ENCODE results near the gene ARSJ.
A peak's percentile ranks its signal among the peaks of the same experiment; 100 is the strongest.
"Not testable (repeated sequence)": the region's sequence is repeated elsewhere in the genome, so short reads cannot be mapped to it uniquely, and the experiment has no call there.

The ARSJ gene

DNA sequence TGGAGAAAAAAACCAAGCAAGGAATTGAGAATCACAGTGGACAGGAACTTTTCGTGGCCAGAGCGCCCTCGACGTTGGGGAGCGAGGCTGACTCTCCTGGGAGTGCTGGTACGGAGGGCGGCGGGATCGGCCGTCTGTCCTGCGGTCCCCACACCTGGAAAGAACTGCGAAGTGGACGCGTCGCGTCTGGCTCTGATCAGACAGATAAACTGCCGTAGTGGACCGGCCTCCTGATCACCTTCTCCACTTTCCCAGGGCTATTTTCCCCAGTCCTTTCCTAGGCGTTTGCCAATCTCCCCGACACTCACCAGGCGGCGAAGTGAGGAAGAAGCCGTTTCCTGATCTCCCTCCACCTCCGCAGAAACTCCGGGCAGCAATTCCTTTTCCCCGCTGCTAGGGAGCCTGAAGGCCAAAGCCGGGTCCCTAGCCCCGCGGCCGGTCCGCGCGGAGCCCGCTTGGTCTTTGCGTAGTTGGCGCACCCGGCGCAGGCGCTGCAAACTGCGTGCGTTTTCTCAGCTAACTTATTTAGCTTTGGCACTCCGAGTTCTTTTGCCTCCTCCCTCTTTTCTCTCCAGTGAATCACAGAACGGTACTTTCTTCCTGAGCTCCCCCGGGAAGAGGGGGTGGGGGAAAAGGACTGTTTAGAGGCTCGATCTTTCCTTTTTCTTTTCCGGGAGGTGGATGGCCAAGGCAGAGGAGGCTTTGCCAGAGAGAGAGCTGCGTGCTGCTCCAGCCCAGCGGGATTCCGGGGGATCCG is at the start of gene ARSJ:
ARSJ (minus strand) TSS at position 500 of the 757 bp plus-strand sequence. CDS start 813 bp downstream, outside the sequence.
- DNase-seq: peak; percentile 46 to 70

DNA sequence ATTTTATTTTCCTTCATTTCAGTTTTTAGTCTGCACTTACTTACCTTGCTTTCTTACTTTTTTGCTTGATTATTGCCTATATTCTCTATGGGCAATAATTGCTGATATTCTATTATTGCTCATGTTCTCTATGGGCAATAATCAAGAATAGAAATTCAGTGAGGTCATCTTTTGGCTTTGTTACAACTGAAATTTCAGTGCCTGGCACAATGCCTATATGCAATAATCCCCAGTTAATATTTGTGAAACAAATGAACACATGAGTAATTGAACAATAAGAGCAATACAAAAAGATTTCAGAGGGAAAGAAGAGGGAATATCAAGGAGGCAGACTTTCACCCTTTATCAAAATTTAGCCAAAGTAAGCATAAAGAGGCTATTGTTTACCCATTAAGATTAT is 48.6 kb upstream of the ARSJ start:
- DNase-seq: no peak

DNA sequence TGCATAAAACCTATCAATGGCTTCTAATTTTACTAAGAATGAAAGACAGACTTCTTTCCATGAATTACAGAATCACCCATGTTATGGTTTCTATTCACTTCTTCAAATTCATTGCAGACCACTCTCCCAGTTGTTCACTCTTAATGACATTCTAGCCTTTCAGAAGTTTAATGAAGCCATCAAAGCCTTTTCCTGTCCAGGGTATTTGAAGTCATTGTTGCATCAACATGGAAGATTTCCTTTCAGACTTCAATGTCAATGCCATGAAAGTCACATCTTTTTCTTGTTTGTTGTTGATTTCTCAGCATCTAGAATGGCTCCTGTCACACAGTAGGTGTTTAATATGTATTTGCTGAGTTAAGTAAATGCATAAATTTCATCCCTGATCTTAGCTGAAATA is 48.1 kb upstream of the ARSJ start:
- DNase-seq: no peak

- no peak for DNase-seq
These were observed 47.0 kb upstream of the ARSJ start for GRCh38 chr4:114026447-114026846.

- no peak for DNase-seq
These were observed 45.8 kb upstream of the ARSJ start for GRCh38 chr4:114025176-114025777.

DNA sequence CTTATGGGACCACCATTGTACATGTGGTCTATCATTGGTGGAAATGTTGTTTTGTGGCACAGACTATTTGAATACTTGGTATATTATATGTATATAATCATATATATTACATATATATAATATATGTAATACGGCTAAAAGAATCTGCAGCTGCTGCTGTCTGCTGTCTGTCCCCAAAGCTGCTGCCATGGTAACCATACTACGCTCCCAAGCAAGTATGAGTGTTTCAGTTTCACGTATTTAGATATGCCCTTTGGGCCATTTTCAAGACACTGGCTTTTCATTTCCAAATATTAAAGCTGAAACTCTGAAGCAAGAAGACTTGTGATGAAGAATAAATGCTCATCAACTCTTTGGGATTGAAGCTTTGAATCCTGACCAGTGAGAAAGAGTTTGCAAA is 42.0 kb upstream of the ARSJ start:
- no peak for DNase-seq

- no peak for DNase-seq
These were observed 40.5 kb upstream of the ARSJ start for GRCh38 chr4:114019969-114020358.

GRCh38 chr4:114019276-114019968 is 40.0 kb upstream of the ARSJ start:
- DNase-seq: no peak

DNA sequence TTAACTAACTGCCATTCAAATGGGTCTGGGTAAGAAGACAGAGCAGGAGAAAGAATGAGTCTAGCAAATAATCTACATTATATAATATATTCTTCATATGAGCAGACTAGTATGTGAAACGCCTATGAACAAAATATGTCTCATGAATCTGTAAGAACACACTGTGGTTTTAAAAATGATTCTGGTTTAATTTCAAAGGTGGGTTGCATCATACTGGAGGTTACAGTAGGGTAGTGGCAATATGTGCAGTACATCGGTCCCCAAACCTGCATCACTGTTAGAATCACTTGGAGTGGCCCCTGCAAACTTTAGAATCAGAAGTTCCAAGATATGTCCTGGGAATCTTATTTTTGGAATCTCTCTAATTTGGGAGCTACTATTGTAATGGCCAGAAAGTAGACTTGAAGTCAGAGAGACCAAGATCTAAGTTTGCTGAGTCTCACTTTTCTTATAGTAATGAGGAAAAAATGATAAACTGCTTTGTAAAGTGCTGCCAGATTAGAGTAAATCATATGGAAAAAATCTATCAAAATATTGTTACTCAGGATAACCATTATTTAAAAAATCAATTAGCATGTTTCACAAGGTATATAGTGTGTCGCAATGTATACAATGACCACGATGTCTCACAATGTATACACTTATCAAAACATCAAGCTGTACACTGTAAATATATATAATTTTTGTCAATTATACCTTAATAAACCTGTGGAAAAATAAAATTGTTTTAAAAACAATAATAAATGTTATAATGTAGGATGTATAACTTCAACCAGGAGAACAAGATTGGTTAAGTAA is 37.9 kb upstream of the ARSJ start:
- no peak for DNase-seq

- DNase-seq: peak; percentile 56 to 90
These were observed 36.0 kb upstream of the ARSJ start for GRCh38 chr4:114015444-114015899.

- not testable (repeated sequence) for DNase-seq
These were observed 33.8 kb upstream of the ARSJ start for GRCh38 chr4:114013201-114013600.

GRCh38 chr4:114012749-114013148 is 33.3 kb upstream of the ARSJ start:
- DNase-seq: no peak

DNA sequence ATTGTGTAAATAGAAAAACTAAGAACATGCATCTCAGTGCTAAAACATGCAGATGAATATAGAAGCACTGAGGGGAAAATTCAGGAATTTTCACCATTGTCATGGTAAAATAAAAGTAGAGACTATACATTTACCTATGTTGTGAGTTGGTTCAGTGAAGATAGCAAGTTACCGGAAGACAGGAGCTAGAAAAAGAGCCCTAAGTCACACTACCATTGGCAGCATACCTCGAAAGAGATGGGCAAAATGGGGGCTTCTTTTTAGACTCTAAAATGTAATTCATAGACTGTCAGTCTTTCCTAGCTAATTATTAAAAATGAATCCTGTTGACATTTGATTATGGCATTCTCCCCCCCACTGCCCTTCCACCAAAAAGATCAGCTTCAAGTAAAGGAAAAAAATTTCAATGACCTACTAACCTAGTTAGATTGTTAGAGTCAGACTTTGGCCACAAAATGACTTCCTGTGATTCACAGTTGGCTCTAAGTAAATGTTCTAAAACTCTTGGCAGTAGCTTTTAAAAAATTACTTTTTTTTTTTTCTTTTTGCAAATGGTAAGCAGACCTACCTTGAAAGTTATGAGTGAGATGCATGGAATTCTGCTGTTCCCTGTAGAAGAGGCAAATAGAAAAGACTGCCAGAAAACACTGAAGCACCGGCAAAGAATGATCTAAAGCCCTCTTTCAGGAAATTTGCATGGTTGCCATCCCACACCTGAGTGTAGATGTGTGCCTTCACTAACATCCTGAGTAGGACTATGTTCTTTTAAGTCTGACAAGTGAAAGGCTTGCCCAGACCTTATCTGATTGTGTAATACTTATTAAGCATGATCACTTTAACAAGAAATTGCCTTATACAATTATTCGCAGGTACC is 26.4 kb upstream of the ARSJ start:
- peak in 1 of 2 experiments; percentile 1 for DNase-seq

GRCh38 chr4:114004483-114005226 is 25.2 kb upstream of the ARSJ start:
- DNase-seq: not testable (repeated sequence)

GRCh38 chr4:113998531-113998930 is 19.1 kb upstream of the ARSJ start:
- no peak for DNase-seq

- DNase-seq: no peak
These were observed 18.6 kb upstream of the ARSJ start for GRCh38 chr4:113998079-113998478.

GRCh38 chr4:113997206-113997605 is 17.8 kb upstream of the ARSJ start:
- DNase-seq: no peak

DNA sequence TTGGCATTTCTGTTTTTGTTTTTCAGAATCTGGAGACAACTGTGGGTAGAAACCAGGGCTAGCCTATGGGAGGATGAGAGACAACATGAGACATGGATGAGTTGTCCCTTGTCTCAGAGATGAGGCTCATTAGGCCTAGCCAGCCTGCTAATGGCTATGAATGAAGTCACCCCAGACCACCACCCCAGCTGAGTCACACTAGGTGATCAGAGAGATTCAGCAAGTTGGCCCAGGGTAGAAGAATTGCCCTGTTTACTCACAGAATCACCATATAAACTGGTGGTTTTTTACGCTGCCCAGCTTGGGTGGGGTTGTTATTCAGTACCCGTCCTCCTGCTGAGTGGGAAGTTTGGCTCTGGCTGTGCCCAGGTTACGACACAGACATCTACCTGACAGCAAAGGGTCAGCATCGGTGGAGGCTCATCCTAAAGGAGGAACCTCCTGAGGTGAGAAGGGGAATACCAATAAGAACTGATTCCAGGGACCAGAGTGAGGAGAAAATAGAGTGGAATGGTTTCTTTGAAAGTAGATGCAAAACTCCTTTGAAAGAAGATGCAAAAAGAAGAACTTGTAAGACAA is 17.2 kb upstream of the ARSJ start:
- no peak for DNase-seq

DNA sequence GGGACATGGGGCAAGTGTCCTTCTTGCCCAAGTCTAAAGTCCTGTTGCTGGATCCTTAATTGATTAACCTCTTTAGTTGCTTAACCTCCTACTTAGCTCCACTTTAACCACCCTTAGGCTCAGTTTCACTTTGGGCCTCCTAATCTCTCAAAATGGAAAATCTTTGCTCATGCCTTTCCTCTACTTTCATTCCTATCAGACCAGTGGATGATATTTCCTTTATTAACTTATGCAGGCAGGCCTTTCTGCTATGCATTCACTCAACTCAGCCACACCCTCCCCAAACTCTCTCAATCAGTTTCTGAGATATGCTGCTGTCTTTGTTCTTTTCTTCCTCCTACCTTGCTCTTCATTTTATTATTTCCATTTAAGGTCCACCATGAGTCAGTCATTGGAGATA is 14.4 kb upstream of the ARSJ start:
- no peak for DNase-seq

GRCh38 chr4:113990886-113991285 is 11.4 kb upstream of the ARSJ start:
- DNase-seq: no peak

- no peak for DNase-seq
These were observed 8.0 kb upstream of the ARSJ start for GRCh38 chr4:113987382-113987941.
